BLaER1 (cell line): ENCODE measurements around the gene MUC6.

Source experiments
- H3K27ac ChIP-seq: shearing (Covaris generic); formaldehyde crosslinking; 2 replicates; pipeline ENCODE4 v1.8.1; 2022
- H3K27me3 ChIP-seq: shearing (Covaris generic); formaldehyde crosslinking; 2 replicates; pipeline ENCODE4 v1.8.1; 2022
- H3K36me3 ChIP-seq: shearing (Covaris generic); formaldehyde crosslinking; 2 replicates; pipeline ENCODE4 v1.8.1; 2022
- H3K4me1 ChIP-seq: shearing (Covaris generic); formaldehyde crosslinking; 2 replicates; pipeline ENCODE4 v1.8.1; 2022
- H3K4me2 ChIP-seq: shearing (Covaris generic); formaldehyde crosslinking; 2 replicates; pipeline ENCODE4 v1.8.1; 2022
- H3K4me3 ChIP-seq: shearing (Covaris generic); formaldehyde crosslinking; 2 replicates; pipeline ENCODE4 v1.8.1; 2022
- H3K9ac ChIP-seq: shearing (Covaris generic); formaldehyde crosslinking; 2 replicates; pipeline ENCODE4 v1.8.1; 2022
- H3K9me3 ChIP-seq: shearing (Covaris generic); formaldehyde crosslinking; 2 replicates; pipeline ENCODE4 v1.8.1; 2022
- H4K20me1 ChIP-seq: shearing (Covaris generic); formaldehyde crosslinking; 2 replicates; pipeline ENCODE4 v1.8.1; 2022
- Cebpa-rat ChIP-seq: shearing (Covaris generic); IDR thresholded peaks from 2 replicates; pipeline ENCODE4 v1.8.1; 2022

MUC6 gene

GRCh38 chr11:1081601-1082311, 45.2 kb upstream of the MUC6 start:
- no peaks in the 10 kb centered on the region for H3K4me1 ChIP-seq
- no peaks in the 10 kb centered on the region for H3K27me3 ChIP-seq
- H3K36me3 ChIP-seq, result no peaks in the 10 kb centered on the region
- H3K27ac ChIP-seq, result no peak overlapping the region
- no peaks in the 10 kb centered on the region for H3K9me3 ChIP-seq
- H4K20me1 ChIP-seq, result no peaks in the 10 kb centered on the region
- H3K4me2 ChIP-seq, result no peak overlapping the region
- H3K9ac ChIP-seq, result no peak overlapping the region
- H3K4me3 ChIP-seq, result no peak overlapping the region
- no peak for TF ChIP-seq Cebpa-rat

- Histone ChIP-seq H3K4me3 (no peak overlapping the region), H3K36me3 (no peaks in the 10 kb centered on the region), H3K4me2 (no peak overlapping the region), H3K4me1 (peaks cover 13% of the 10 kb centered on the region), H3K9me3 (no peaks in the 10 kb centered on the region), H3K9ac (no peak overlapping the region), H4K20me1 (no peaks in the 10 kb centered on the region), H3K27ac (no peak overlapping the region), H3K27me3 (no peaks in the 10 kb centered on the region)
- TF ChIP-seq Cebpa-rat, result no peak
Measured at GRCh38 chr11:1078191-1078601, 41.7 kb upstream of the MUC6 start.

GRCh38 chr11:1077417-1078119, 41.0 kb upstream of the MUC6 start:
- Histone ChIP-seq H3K27me3 (no peaks in the 10 kb centered on the region), H3K27ac (no peak overlapping the region), H3K9me3 (no peaks in the 10 kb centered on the region), H3K4me3 (no peak overlapping the region), H4K20me1 (no peaks in the 10 kb centered on the region), H3K36me3 (no peaks in the 10 kb centered on the region), H3K9ac (no peak overlapping the region), H3K4me1 (peaks cover 17% of the 10 kb centered on the region), H3K4me2 (no peak overlapping the region)
- TF ChIP-seq Cebpa-rat, result no peak

- H3K36me3 ChIP-seq, result no peaks in the 10 kb centered on the region
- H3K4me1 ChIP-seq, result peaks cover 17% of the 10 kb centered on the region
- no peaks in the 10 kb centered on the region for H4K20me1 ChIP-seq
- TF ChIP-seq Cebpa-rat, result no peak
- H3K27me3 ChIP-seq, result no peaks in the 10 kb centered on the region
- no peak overlapping the region for H3K9ac ChIP-seq
- no peak overlapping the region for H3K4me3 ChIP-seq
- H3K27ac ChIP-seq, result no peak overlapping the region
- H3K4me2 ChIP-seq, result no peak overlapping the region
- no peaks in the 10 kb centered on the region for H3K9me3 ChIP-seq
Measured at GRCh38 chr11:1077033-1077416, 40.5 kb upstream of the MUC6 start.

GRCh38 chr11:1076061-1076665, 39.6 kb upstream of the MUC6 start:
- Histone ChIP-seq H3K4me2 (no peak overlapping the region), H3K36me3 (no peaks in the 10 kb centered on the region), H3K27me3 (no peaks in the 10 kb centered on the region), H4K20me1 (no peaks in the 10 kb centered on the region), H3K9ac (no peak overlapping the region), H3K4me3 (no peak overlapping the region), H3K9me3 (no peaks in the 10 kb centered on the region), H3K4me1 (peaks cover 17% of the 10 kb centered on the region), H3K27ac (no peak overlapping the region)
- no peak for TF ChIP-seq Cebpa-rat

GRCh38 chr11:1075341-1075911, 38.9 kb upstream of the MUC6 start:
- Histone ChIP-seq H3K9ac (no peak overlapping the region), H3K36me3 (no peaks in the 10 kb centered on the region), H3K4me2 (no peak overlapping the region), H4K20me1 (no peaks in the 10 kb centered on the region), H3K27me3 (no peaks in the 10 kb centered on the region), H3K4me3 (no peak overlapping the region), H3K27ac (no peak overlapping the region), H3K9me3 (no peaks in the 10 kb centered on the region), H3K4me1 (peaks cover 17% of the 10 kb centered on the region)
- no peak for TF ChIP-seq Cebpa-rat

GRCh38 chr11:1074244-1075221, 38.0 kb upstream of the MUC6 start, which contains the start of gene MUC2:
TSS of gene MUC2 (plus strand) at chr11:1074874.
- Histone ChIP-seq H3K4me2 (peak within 1 kb of the TSS; percentile 43; the same call in 1 of the 2 replicates), H3K27me3 (no peaks in the 10 kb centered on the region), H3K4me1 (peaks cover 17% of the 10 kb centered on the region), H3K9ac (no peak within 1 kb of the TSS), H4K20me1 (no peaks in the 10 kb centered on the region), H3K4me3 (no peak within 1 kb of the TSS), H3K36me3 (no peaks in the 10 kb centered on the region), H3K27ac (no peak within 1 kb of the TSS), H3K9me3 (no peaks in the 10 kb centered on the region)
- TF ChIP-seq Cebpa-rat, result no peak

GRCh38 chr11:1073851-1074243, 37.3 kb upstream of the MUC6 start:
- H3K27ac ChIP-seq, result no peak overlapping the region
- H3K36me3 ChIP-seq, result no peaks in the 10 kb centered on the region
- H3K4me2 ChIP-seq, result peak overlapping the region; percentile 43; the same call in 1 of the 2 replicates
- no peaks in the 10 kb centered on the region for H4K20me1 ChIP-seq
- peaks cover 17% of the 10 kb centered on the region for H3K4me1 ChIP-seq
- TF ChIP-seq Cebpa-rat, result no peak
- H3K9me3 ChIP-seq, result no peaks in the 10 kb centered on the region
- no peaks in the 10 kb centered on the region for H3K27me3 ChIP-seq
- H3K4me3 ChIP-seq, result no peak overlapping the region
- H3K9ac ChIP-seq, result no peak overlapping the region

- Histone ChIP-seq H3K9me3 (no peaks in the 10 kb centered on the region), H3K4me1 (peaks cover 17% of the 10 kb centered on the region), H3K4me2 (peak overlapping the region; percentile 43), H4K20me1 (no peaks in the 10 kb centered on the region), H3K9ac (0 out of 2 replicates have a peak overlapping the region, but pooled peaks have one; percentile 43), H3K27me3 (no peaks in the 10 kb centered on the region), H3K27ac (peak overlapping the region; percentile 59; the same call in 1 of the 2 replicates), H3K4me3 (no peak overlapping the region), H3K36me3 (no peaks in the 10 kb centered on the region)
- TF ChIP-seq Cebpa-rat, result no peak
Measured at GRCh38 chr11:1073261-1073724, 36.8 kb upstream of the MUC6 start.
